IPS DF 4.7 (cell line): ENCODE data around the gene OMP.

ENCODE experiments used
- DNase-seq: peaks from one replicate; pipeline ENCODE4 v3.0.0-alpha.2; 2013; ENCODE audit warnings: low spot score; ENCODE audit errors: extremely low read depth

The OMP gene

GRCh38 chr11:77103319-77103718 lies 679 bp downstream of the OMP start:
- DNase-seq = no peak

- no peak for DNase-seq
Observed at GRCh38 chr11:77104727-77105126, 2.1 kb downstream of the OMP start.

GRCh38 chr11:77106321-77106720 lies 3.7 kb downstream of the OMP start:
- DNase-seq = no peak

- no peak for DNase-seq
Observed at GRCh38 chr11:77106759-77107158, 4.1 kb downstream of the OMP start.

GRCh38 chr11:77107950-77108349 lies 5.3 kb downstream of the OMP start:
- no peak for DNase-seq

- no peak for DNase-seq
Observed at GRCh38 chr11:77108436-77108835, 5.8 kb downstream of the OMP start.

- DNase-seq = no peak
Observed at GRCh38 chr11:77109236-77110019, 6.8 kb downstream of the OMP start.

GRCh38 chr11:77110836-77111235 lies 8.2 kb downstream of the OMP start:
- DNase-seq = no peak

- DNase-seq = no peak
Observed at GRCh38 chr11:77111277-77111676, 8.6 kb downstream of the OMP start.

- no peak for DNase-seq
Observed at GRCh38 chr11:77111946-77112345, 9.3 kb downstream of the OMP start.

GRCh38 chr11:77112641-77113381 lies 10.2 kb downstream of the OMP start:
- DNase-seq = no peak

GRCh38 chr11:77113382-77114088 lies 10.9 kb downstream of the OMP start:
- no peak for DNase-seq

- DNase-seq = no peak
Observed at GRCh38 chr11:77114089-77114463, 11.4 kb downstream of the OMP start.

GRCh38 chr11:77115181-77115611 lies 12.6 kb downstream of the OMP start:
- no peak for DNase-seq

GRCh38 chr11:77115956-77116355 lies 13.3 kb downstream of the OMP start:
- no peak for DNase-seq

GRCh38 chr11:77117492-77117891 lies 14.9 kb downstream of the OMP start:
- no peak for DNase-seq

- no peak for DNase-seq
Observed at GRCh38 chr11:77118086-77118485, 15.4 kb downstream of the OMP start.

- no peak for DNase-seq
Observed at GRCh38 chr11:77118971-77119370, 16.3 kb downstream of the OMP start.

- no peak for DNase-seq
Observed at GRCh38 chr11:77119531-77119936, 16.9 kb downstream of the OMP start.

GRCh38 chr11:77120571-77120970 lies 17.9 kb downstream of the OMP start:
- no peak for DNase-seq

- no peak for DNase-seq
Observed at GRCh38 chr11:77121096-77121640, 18.5 kb downstream of the OMP start.
